ENCODE results near the gene CASR. TPM values are rescaled to one million over a fixed set of nuclear protein-coding genes. Genes with fewer than 3 reads are reported as not detected.
"Not testable (repeated sequence)": the region's sequence is repeated elsewhere in the genome, so short reads cannot be mapped to it uniquely, and the experiment has no call there.

The CASR gene
- total RNA-seq, 2 donors from 2014 or later, result 1.2 TPM; not detected in 1

DNA sequence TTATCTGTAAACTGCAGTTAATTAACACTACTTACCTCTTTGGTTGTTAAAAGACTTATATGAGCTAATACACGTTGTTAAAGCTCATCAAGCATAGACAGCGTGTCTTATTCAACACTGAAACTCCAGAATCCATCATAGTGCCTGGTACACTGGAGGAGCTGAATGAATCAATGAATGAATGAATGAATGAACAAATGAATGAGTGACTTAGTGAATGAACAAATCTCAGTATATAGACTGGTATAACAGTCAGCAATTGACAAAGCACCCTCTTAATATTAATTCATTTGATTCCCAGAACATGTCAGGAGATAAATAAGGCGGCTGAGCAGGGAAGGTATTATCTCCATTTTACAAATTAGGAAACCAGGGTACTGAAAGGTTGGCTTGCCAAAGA is 7.1 kb downstream of the CASR start:
- TF ChIP-seq, protein P1, sequence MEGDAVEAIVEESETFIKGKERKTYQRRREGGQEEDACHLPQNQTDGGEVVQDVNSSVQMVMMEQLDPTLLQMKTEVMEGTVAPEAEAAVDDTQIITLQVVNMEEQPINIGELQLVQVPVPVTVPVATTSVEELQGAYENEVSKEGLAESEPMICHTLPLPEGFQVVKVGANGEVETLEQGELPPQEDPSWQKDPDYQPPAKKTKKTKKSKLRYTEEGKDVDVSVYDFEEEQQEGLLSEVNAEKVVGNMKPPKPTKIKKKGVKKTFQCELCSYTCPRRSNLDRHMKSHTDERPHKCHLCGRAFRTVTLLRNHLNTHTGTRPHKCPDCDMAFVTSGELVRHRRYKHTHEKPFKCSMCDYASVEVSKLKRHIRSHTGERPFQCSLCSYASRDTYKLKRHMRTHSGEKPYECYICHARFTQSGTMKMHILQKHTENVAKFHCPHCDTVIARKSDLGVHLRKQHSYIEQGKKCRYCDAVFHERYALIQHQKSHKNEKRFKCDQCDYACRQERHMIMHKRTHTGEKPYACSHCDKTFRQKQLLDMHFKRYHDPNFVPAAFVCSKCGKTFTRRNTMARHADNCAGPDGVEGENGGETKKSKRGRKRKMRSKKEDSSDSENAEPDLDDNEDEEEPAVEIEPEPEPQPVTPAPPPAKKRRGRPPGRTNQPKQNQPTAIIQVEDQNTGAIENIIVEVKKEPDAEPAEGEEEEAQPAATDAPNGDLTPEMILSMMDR (IDR thresholded peaks at IDR 0.05), result no peak
- TF ChIP-seq POLR2AphosphoS5 (IDR thresholded peaks at IDR 0.05) (no peak), POLR2A (IDR thresholded peaks at IDR 0.05) (no peak)
- Histone ChIP-seq H3K4me3 (no peak overlapping the region), H3K27ac (no peak overlapping the region), H3K9me3 (no peaks in the 10 kb centered on the region), H3K36me3 (no peaks in the 10 kb centered on the region), H3K27me3 (replicated peaks; ENCODE audit: insufficient read depth) (no peaks in the 10 kb centered on the region), H3K4me1 (replicated peaks) (no peaks in the 10 kb centered on the region)
- 75% methylated on average over 3 of the region's 3 CpGs for WGBS
- intact Hi-C loops (cut with DNase I), result no loop called here
- DNase-seq (ENCODE audit: low spot score), result no peak

DNA sequence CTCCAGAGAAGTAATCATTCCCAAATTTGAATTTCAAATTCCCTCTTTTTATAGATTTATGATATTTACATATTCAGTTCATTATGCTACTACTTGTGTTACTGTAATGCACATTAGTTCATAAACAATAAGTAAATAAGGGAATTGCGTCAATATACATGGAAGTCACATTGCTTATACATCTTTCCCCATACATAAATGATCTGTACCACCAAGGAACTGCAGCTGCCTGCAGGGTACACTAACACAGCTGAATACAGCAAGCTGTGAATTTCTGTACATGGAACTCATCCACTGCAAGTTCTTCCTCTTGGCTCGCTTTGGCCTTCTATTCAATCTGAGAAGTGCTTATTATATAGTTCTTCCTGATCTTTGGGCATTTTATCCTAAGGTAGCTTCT is 15.5 kb downstream of the CASR start:
- DNase-seq (ENCODE audit: low spot score), result no peak
- no peaks in the 10 kb centered on the region for H3K36me3 ChIP-seq
- H3K27ac ChIP-seq, result no peak overlapping the region
- intact Hi-C loops (cut with DNase I), result no loop called here
- H3K4me3 ChIP-seq, result no peak overlapping the region
- TF ChIP-seq, protein P1 (IDR thresholded peaks at IDR 0.05), result no peak
- no peak for TF ChIP-seq POLR2AphosphoS5 (IDR thresholded peaks at IDR 0.05)
- no peak for TF ChIP-seq POLR2A (IDR thresholded peaks at IDR 0.05)
- 90% methylated on average over 2 of the region's 2 CpGs for WGBS
- no peaks in the 10 kb centered on the region for H3K27me3 ChIP-seq (replicated peaks; ENCODE audit: insufficient read depth)
- no peaks in the 10 kb centered on the region for H3K4me1 ChIP-seq (replicated peaks)
- H3K9me3 ChIP-seq, result no peaks in the 10 kb centered on the region

DNA sequence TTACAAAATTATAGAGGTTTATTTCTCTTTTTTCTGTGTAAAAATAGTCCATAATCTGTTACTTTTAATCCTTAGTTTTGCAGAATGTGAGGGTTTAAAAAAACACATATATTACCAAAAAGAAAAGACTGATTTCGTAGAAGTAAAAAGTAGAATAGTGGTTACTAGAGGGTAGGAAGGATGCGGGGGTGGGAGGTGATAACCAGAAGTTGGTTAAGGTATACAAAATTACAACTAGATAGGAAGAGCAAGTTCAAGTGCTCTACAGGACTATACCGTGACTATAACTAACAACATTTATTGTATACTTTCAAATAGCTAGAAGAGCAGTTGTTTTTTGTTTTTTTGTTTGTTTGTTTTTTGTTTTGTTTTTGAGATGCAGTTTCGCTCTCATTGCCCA is 16.1 kb downstream of the CASR start:
- no peaks in the 10 kb centered on the region for H3K9me3 ChIP-seq
- intact Hi-C loops (cut with DNase I), result no loop called here
- no peaks in the 10 kb centered on the region for H3K36me3 ChIP-seq
- 86% methylated on average over 4 of the region's 4 CpGs for WGBS
- no peak overlapping the region for H3K4me3 ChIP-seq
- H3K27ac ChIP-seq, result no peak overlapping the region
- H3K27me3 ChIP-seq (replicated peaks; ENCODE audit: insufficient read depth), result no peaks in the 10 kb centered on the region
- no peak for DNase-seq (ENCODE audit: low spot score)
- TF ChIP-seq POLR2AphosphoS5 (IDR thresholded peaks at IDR 0.05) (no peak), POLR2A (IDR thresholded peaks at IDR 0.05) (no peak)
- TF ChIP-seq, protein P1 (IDR thresholded peaks at IDR 0.05), result no peak
- H3K4me1 ChIP-seq (replicated peaks), result no peaks in the 10 kb centered on the region

DNA sequence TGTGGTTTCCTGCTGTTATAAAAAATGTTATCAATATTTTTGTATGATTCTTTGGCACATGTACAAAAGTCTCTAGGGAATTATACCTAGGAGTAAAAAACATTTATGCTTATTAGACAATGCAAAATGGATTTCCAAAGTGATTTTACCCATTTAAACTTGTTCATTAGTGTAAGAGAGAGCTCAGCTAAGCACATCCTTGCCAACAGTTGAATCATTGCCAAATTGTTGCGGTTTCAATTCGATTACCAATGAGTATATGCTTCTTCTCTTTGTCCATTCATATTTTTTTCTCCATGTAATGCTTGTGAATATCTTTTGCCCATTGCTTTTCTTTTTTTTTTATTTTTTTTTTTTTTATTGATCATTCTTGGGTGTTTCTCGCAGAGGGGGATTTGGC is 17.2 kb downstream of the CASR start:
- Histone ChIP-seq H3K27me3 (replicated peaks; ENCODE audit: insufficient read depth) (no peaks in the 10 kb centered on the region), H3K9me3 (no peaks in the 10 kb centered on the region), H3K4me3 (no peak overlapping the region), H3K36me3 (no peaks in the 10 kb centered on the region), H3K4me1 (replicated peaks) (no peaks in the 10 kb centered on the region), H3K27ac (no peak overlapping the region)
- no peak for DNase-seq (ENCODE audit: low spot score)
- 72% methylated on average over 3 of the region's 3 CpGs for WGBS
- TF ChIP-seq POLR2A (IDR thresholded peaks at IDR 0.05), result no peak
- TF ChIP-seq POLR2AphosphoS5 (IDR thresholded peaks at IDR 0.05), result no peak
- TF ChIP-seq, protein P1 (IDR thresholded peaks at IDR 0.05), result no peak
- intact Hi-C loops (cut with DNase I), result no loop called here

DNA sequence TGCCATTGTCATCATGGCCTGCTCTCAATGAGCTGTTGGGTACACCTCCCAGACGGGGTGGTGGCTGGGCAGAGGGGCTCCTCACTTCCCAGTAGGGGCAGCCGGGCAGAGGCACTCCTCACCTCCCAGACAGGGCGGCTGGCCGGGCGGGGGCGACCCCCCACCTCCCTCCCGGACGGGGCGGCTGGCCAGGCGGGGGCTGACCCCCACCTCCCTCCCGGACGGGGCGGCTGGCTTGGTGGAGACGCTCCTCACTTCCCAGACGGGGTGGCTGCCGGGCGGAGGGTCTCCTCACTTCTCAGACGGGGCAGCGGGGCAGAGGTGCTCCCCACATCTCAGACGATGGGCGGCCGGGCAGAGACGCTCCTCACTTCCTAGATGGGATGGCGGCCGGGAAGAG is 18.0 kb downstream of the CASR start:
- H3K4me1 ChIP-seq (replicated peaks); H3K4me3 ChIP-seq; H3K36me3 ChIP-seq; DNase-seq (ENCODE audit: low spot score); H3K27me3 ChIP-seq (replicated peaks; ENCODE audit: insufficient read depth); H3K27ac ChIP-seq; H3K9me3 ChIP-seq; intact Hi-C loops (cut with DNase I): not testable (repeated sequence)
- 86% methylated on average over 15 of the region's 25 CpGs for WGBS
